ENCODE data around the gene TRIM40. TPM values are rescaled to one million over a fixed set of nuclear protein-coding genes. Genes with fewer than 3 reads are reported as not detected.

The TRIM40 gene
- total RNA-seq, 1 experiment from 2014 or later, result not detected

DNA sequence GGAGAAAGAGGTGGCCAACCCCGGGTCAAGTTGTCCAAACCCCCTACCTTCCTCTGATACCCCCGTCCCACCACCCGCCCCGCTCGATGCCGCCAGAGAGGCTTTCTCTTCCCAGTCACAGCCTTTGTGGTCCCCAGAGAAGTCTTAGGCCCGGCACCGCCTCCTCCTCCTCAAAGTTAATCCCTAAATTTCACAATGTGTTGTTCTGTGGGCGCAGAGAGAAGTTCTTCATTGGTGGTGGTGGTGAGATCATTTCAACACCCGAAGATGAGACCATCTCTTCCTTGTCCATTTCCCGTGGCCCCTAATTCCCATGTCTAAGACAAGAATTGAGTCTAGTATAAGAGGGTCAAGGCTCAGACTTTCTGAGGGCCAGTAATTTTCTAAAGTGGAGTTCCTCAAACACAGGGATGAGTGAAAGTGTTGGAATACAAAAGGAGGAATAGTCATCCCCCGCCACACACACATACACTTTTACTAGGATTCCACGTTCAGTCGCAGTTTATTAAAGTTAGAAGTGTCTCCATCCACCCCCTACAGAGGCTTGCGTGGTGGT, 33.4 kb upstream of the TRIM40 start:
- TF ChIP-seq, protein P1, sequence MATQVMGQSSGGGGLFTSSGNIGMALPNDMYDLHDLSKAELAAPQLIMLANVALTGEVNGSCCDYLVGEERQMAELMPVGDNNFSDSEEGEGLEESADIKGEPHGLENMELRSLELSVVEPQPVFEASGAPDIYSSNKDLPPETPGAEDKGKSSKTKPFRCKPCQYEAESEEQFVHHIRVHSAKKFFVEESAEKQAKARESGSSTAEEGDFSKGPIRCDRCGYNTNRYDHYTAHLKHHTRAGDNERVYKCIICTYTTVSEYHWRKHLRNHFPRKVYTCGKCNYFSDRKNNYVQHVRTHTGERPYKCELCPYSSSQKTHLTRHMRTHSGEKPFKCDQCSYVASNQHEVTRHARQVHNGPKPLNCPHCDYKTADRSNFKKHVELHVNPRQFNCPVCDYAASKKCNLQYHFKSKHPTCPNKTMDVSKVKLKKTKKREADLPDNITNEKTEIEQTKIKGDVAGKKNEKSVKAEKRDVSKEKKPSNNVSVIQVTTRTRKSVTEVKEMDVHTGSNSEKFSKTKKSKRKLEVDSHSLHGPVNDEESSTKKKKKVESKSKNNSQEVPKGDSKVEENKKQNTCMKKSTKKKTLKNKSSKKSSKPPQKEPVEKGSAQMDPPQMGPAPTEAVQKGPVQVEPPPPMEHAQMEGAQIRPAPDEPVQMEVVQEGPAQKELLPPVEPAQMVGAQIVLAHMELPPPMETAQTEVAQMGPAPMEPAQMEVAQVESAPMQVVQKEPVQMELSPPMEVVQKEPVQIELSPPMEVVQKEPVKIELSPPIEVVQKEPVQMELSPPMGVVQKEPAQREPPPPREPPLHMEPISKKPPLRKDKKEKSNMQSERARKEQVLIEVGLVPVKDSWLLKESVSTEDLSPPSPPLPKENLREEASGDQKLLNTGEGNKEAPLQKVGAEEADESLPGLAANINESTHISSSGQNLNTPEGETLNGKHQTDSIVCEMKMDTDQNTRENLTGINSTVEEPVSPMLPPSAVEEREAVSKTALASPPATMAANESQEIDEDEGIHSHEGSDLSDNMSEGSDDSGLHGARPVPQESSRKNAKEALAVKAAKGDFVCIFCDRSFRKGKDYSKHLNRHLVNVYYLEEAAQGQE (IDR thresholded peaks at IDR 0.05; ENCODE audit: insufficient read depth in 1 of 2, low read depth in 2 of 2, low read length in 1 of 2), result no peak
- TF ChIP-seq, protein P2, sequence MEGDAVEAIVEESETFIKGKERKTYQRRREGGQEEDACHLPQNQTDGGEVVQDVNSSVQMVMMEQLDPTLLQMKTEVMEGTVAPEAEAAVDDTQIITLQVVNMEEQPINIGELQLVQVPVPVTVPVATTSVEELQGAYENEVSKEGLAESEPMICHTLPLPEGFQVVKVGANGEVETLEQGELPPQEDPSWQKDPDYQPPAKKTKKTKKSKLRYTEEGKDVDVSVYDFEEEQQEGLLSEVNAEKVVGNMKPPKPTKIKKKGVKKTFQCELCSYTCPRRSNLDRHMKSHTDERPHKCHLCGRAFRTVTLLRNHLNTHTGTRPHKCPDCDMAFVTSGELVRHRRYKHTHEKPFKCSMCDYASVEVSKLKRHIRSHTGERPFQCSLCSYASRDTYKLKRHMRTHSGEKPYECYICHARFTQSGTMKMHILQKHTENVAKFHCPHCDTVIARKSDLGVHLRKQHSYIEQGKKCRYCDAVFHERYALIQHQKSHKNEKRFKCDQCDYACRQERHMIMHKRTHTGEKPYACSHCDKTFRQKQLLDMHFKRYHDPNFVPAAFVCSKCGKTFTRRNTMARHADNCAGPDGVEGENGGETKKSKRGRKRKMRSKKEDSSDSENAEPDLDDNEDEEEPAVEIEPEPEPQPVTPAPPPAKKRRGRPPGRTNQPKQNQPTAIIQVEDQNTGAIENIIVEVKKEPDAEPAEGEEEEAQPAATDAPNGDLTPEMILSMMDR (IDR thresholded peaks at IDR 0.05), result no peak
- no peak for TF ChIP-seq TCF7L2 (IDR thresholded peaks at IDR 0.05; ENCODE audit: low read depth, low read length)
- TF ChIP-seq POLR2AphosphoS5 (IDR thresholded peaks at IDR 0.05; ENCODE audit: low read depth, low read length), result no peak
- no peak for TF ChIP-seq SIN3A (IDR thresholded peaks at IDR 0.05; ENCODE audit: borderline replicate concordance, insufficient read depth, low read depth, low read length)
- Histone ChIP-seq H3K36me3 (ENCODE audit: control insufficient read depth, insufficient read depth, low read length) (no peaks in the 10 kb centered on the region), H3K27ac (ENCODE audit: low read length) (peak overlapping the region; percentile 37; the same call in 1 of the 2 replicates), H3K4me3 (ENCODE audit: low read depth in 2 of 2, low read length in 2 of 2) (peak overlapping the region; percentile 42 to 78), H3K9me3 (ENCODE audit: control insufficient read depth, insufficient read depth, low read depth, low read length) (no peaks in the 10 kb centered on the region), H3K4me1 (ENCODE audit: control insufficient read depth, insufficient read depth, low read length) (peaks cover 16% of the 10 kb centered on the region), H3K27me3 (ENCODE audit: control insufficient read depth, insufficient read depth, low read length) (peaks cover 7% of the 10 kb centered on the region)
- peak; percentile 1; the same call in 1 of the 2 replicates for ATAC-seq
- CTCF ChIA-PET, result interaction anchor here (0.6 to 2.6 kb wide), 12 partner anchors 10 to 157 kb away, joined by 3 to 68 read pairs (median 4); partner anchors contain the start of gene PPP1R11
- BruUV-seq (replicated peaks), result no TSS peak
- intact Hi-C loops (cut with micrococcal nuclease; ENCODE audit: unreplicated experiment), result loop anchor here (2.0 kb wide), 1 partner anchor 68 kb away; no protein-coding TSS in a partner anchor
- DNase-seq (ENCODE audit: low read depth, low spot score), result no peak
- in situ Hi-C loops (cut with HindIII; ENCODE audit: low pct_unique_long_range_greater_than_20kb, low sequenced_read_pairs), result no loop called here
- POLR2A ChIA-PET, result interaction anchor here (1.0 kb wide), 1 partner anchor 28 kb away, joined by 4 read pairs; no protein-coding TSS in a partner anchor

DNA sequence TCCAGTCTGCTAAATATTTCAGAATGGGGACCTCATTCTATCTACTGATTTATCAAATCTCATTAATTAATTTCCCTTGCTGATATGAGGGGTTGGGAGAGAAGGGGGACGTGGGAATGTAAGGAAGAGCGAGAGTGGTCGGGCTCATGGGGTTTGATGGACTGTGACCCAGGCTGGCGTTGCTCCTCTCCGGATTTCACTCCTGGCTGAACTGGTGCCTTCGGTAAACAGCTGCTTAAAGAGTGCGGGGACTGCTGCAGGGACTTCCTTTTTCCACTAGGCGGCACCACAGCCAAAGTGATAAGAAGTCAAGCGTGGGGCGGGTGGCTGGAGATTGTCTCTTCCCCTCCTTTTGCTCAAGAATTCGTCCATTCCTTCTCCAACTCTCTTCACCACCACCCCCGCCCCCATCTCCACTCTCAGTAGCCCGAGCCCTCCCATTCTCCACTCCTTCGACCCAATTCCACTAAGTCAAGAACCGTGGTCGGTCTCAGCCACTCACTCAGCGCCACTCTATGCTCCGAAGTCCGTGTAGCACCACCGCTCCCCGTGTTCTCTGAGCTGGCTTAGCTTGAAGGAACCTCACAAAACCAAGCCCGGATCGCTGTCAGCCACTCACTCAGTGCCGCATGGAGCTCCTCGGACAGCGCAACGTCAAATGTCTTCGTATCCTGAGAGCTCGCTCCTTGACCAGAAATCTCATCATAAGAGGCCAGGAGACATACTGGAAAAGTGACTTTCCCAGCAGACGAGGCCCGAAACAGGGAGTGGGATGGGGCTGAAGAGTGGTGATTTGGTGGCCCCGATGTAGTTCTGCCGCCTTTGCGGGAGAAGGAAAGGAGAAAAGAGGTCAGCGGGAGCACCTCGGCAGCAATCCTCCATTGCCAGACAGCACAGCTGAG, 32.7 kb upstream of the TRIM40 start:
- POLR2A ChIA-PET, result no interaction called here
- CTCF ChIA-PET, result interaction anchor here (0.6 to 2.6 kb wide), 15 partner anchors 9 to 437 kb away, joined by 3 to 68 read pairs (median 3); partner anchors contain the start of gene PPP1R11
- Histone ChIP-seq H3K27ac (ENCODE audit: low read length) (peak overlapping the region; percentile 37; the same call in 1 of the 2 replicates), H3K9me3 (ENCODE audit: control insufficient read depth, insufficient read depth, low read depth, low read length) (no peaks in the 10 kb centered on the region), H3K27me3 (ENCODE audit: control insufficient read depth, insufficient read depth, low read length) (peaks cover 7% of the 10 kb centered on the region), H3K4me3 (ENCODE audit: low read depth in 2 of 2, low read length in 2 of 2) (peak overlapping the region; percentile 38 to 78), H3K36me3 (ENCODE audit: control insufficient read depth, insufficient read depth, low read length) (no peaks in the 10 kb centered on the region), H3K4me1 (ENCODE audit: control insufficient read depth, insufficient read depth, low read length) (peaks cover 16% of the 10 kb centered on the region)
- TF ChIP-seq, protein P2 (IDR thresholded peaks at IDR 0.05), result peak; percentile 95
- no peak for TF ChIP-seq SIN3A (IDR thresholded peaks at IDR 0.05; ENCODE audit: borderline replicate concordance, insufficient read depth, low read depth, low read length)
- peak; percentile 75 for DNase-seq (ENCODE audit: low read depth, low spot score)
- intact Hi-C loops (cut with micrococcal nuclease; ENCODE audit: unreplicated experiment) (loop anchor here (1.0 to 2.0 kb wide), 2 partner anchors 28 to 68 kb away; no protein-coding TSS in a partner anchor), in situ Hi-C loops (cut with HindIII; ENCODE audit: low pct_unique_long_range_greater_than_20kb, low sequenced_read_pairs) (no loop called here)
- no TSS peak for BruUV-seq (replicated peaks)
- ATAC-seq, result peak; percentile 81

Measured in Panc1 (cell line).